NCI-H748 treated with DMSO at 0.1 percent for 48 hours (cell line): ENCODE results near the gene PCDH15.

Source experiments
- DNase-seq: peaks from one replicate; lab custom pipeline; 2025; lab: John Stamatoyannopoulos, UW

PCDH15 gene

GRCh38 chr10:54372179-54372578 lies 428.9 kb downstream of the PCDH15 start:
- DNase-seq = peak; percentile 40

- no peak for DNase-seq
Measured at GRCh38 chr10:54368984-54369383, 432.0 kb downstream of the PCDH15 start.

- no peak for DNase-seq
Measured at GRCh38 chr10:54363390-54363789, 437.6 kb downstream of the PCDH15 start.

- DNase-seq = no peak
Measured at GRCh38 chr10:54342058-54342457, 459.0 kb downstream of the PCDH15 start.

GRCh38 chr10:54335296-54335695 lies 465.7 kb downstream of the PCDH15 start:
- no peak for DNase-seq

GRCh38 chr10:54319341-54319740 lies 481.7 kb downstream of the PCDH15 start:
- DNase-seq = no peak

GRCh38 chr10:54318470-54318869 lies 482.6 kb downstream of the PCDH15 start:
- no peak for DNase-seq

GRCh38 chr10:54314430-54314829 lies 486.6 kb downstream of the PCDH15 start:
- no peak for DNase-seq

- DNase-seq = no peak
Measured at GRCh38 chr10:54284526-54285193, 516.4 kb downstream of the PCDH15 start.

GRCh38 chr10:54282012-54282411 lies 519.0 kb downstream of the PCDH15 start:
- no peak for DNase-seq

GRCh38 chr10:54266395-54266794 lies 534.6 kb downstream of the PCDH15 start:
- DNase-seq = no peak

- no peak for DNase-seq
Measured at GRCh38 chr10:54262726-54263125, 538.3 kb downstream of the PCDH15 start.

- no peak for DNase-seq
Measured at GRCh38 chr10:54259104-54259503, 541.9 kb downstream of the PCDH15 start.

- no peak for DNase-seq
Measured at GRCh38 chr10:54234832-54235231, 566.2 kb downstream of the PCDH15 start.

GRCh38 chr10:54203401-54203800 lies 597.6 kb downstream of the PCDH15 start:
- peak; percentile 67 for DNase-seq

GRCh38 chr10:54198051-54198450 lies 603.0 kb downstream of the PCDH15 start:
- no peak for DNase-seq

GRCh38 chr10:54194806-54195205 lies 606.2 kb downstream of the PCDH15 start:
- no peak for DNase-seq

- no peak for DNase-seq
Measured at GRCh38 chr10:54159924-54160323, 641.1 kb downstream of the PCDH15 start.

GRCh38 chr10:54148508-54148907 lies 652.5 kb downstream of the PCDH15 start:
- no peak for DNase-seq

GRCh38 chr10:54139819-54140428 lies 661.1 kb downstream of the PCDH15 start:
- no peak for DNase-seq

- no peak for DNase-seq
Measured at GRCh38 chr10:54137396-54137795, 663.6 kb downstream of the PCDH15 start.

- peak; percentile 12 for DNase-seq
Measured at GRCh38 chr10:54133203-54133602, 667.8 kb downstream of the PCDH15 start.

GRCh38 chr10:54131833-54132232 lies 669.2 kb downstream of the PCDH15 start:
- no peak for DNase-seq

- no peak for DNase-seq
Measured at GRCh38 chr10:54130394-54130793, 670.6 kb downstream of the PCDH15 start.
